Measurements from ENCODE around the gene FAM76A.
"Not testable (repeated sequence)": the region's sequence is repeated elsewhere in the genome, so short reads cannot be mapped to it uniquely, and the experiment has no call there.

FAM76A gene

DNA sequence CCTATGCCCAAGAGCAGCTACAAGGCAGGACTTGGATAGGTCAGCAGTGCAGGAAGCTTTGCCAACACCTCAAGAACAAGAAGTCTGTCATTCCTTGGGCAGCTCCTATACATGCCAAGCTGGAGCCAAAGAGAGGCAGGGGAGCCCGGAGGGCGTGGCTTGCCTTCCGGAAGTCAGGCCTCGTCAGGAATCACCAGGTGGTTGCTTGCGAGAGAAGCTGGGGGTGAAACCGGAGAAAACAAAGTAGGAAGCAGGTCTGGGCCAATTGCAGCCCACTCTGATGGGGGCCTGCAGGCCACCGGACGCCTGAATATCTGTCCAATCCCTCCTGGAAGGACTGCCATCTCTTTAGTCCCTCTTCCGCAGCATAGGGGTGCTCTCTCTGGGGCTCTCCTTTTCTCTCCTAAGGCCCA lies 794 bp upstream of the FAM76A start:
- no peak for DNase-seq (ENCODE audit: low spot score)

DNA sequence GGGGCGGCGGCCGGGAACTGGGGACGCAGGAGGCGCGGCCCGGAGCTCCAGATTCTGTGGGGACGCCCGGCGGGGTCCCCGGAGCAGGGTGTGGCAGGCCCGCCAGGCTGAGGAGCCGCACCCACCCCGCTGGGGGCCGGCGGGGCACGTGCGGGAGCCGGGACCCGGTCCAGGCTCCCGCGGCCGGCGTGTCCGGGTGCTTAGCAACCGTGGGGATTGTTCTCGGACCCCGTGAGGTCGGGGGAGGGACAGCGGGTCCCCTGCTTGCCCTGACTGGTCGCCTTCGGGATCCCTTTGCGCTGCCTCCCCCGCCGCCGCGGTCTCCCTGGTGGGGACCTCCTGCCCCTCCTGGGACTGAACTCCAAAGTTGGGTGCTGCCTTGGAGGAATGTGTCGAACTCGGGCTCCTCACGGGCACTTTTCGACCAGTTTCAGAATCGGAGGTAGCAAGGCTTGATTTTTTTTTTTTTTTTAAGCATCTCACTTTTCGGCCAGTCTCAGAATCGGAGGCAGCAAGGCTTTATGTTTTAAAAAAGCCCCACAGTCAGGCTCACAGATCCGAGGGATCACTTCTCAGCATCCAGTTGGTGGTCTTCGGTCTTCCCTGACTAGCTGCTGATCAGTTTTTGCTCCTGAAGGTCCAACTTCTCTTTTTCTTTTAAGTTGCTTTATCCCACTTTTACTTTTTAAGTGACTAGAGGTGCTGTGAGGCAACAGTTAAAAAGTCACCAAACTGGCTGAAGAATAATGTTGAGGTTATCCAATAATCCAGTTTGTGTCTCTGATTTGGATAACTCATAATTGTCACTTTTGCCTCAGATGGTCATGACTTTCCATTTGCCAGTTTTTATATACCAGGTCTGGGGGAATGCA lies 648 bp downstream of the FAM76A start:
- peak; percentile 56 for DNase-seq (ENCODE audit: low spot score)

- no peak for DNase-seq (ENCODE audit: low spot score)
Observed at GRCh38 chr1:27727126-27727525, 1.4 kb downstream of the FAM76A start.

- DNase-seq (ENCODE audit: low spot score) = no peak
Observed at GRCh38 chr1:27736252-27736651, 10.5 kb downstream of the FAM76A start.

GRCh38 chr1:27741121-27741520 lies 15.4 kb downstream of the FAM76A start:
- DNase-seq (ENCODE audit: low spot score) = no peak

DNA sequence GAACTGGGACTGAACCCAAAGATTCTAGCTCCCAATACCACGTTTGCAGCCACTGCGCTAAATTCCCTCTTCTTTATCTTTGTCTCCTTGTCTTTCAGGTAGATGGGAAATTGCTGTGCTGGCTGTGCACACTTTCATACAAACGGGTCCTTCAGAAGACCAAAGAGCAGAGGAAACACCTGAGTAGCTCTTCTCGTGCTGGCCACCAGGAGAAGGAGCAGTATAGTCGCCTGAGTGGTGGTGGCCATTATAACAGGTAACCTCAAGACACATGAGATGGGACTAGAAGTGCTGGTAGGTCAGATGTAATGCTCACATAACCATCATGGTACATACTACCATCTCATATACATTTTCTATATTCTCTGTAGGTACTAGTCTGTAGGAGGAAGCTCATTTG lies 18.8 kb downstream of the FAM76A start:
- DNase-seq (ENCODE audit: low spot score) = no peak

GRCh38 chr1:27745466-27745865 lies 19.7 kb downstream of the FAM76A start:
- no peak for DNase-seq (ENCODE audit: low spot score)

DNA sequence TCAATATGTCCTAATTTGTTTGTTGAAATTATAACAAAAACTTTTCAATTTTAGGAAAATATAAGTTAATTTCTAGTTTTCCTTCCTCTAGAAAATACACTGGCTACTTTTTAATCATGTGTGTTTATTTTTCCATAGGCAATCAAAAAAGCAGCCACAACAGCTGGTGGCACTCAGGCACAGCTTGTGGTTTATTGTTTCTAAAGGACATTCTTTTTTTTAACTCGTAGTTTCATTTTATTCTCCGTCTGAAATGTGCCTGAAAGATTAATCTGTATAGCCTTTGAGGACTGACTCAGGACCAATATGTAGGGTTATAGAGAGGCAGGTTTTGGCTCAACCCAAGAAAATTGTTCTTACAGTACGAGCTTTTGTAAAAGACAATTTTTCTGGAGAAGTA lies 26.6 kb downstream of the FAM76A start:
- no peak for DNase-seq (ENCODE audit: low spot score)

- no peak for DNase-seq (ENCODE audit: low spot score)
Observed at GRCh38 chr1:27755286-27755685, 29.5 kb downstream of the FAM76A start.

GRCh38 chr1:27755865-27756264 lies 30.1 kb downstream of the FAM76A start:
- DNase-seq (ENCODE audit: low spot score) = no peak

- DNase-seq (ENCODE audit: low spot score) = no peak
Observed at GRCh38 chr1:27759236-27759635, 33.5 kb downstream of the FAM76A start.

- no peak for DNase-seq (ENCODE audit: low spot score)
Observed at GRCh38 chr1:27760426-27760825, 34.7 kb downstream of the FAM76A start.

GRCh38 chr1:27762033-27762432 lies 36.3 kb downstream of the FAM76A start:
- no peak for DNase-seq (ENCODE audit: low spot score)

GRCh38 chr1:27763358-27763757 lies 37.6 kb downstream of the FAM76A start:
- DNase-seq (ENCODE audit: low spot score) = no peak

DNA sequence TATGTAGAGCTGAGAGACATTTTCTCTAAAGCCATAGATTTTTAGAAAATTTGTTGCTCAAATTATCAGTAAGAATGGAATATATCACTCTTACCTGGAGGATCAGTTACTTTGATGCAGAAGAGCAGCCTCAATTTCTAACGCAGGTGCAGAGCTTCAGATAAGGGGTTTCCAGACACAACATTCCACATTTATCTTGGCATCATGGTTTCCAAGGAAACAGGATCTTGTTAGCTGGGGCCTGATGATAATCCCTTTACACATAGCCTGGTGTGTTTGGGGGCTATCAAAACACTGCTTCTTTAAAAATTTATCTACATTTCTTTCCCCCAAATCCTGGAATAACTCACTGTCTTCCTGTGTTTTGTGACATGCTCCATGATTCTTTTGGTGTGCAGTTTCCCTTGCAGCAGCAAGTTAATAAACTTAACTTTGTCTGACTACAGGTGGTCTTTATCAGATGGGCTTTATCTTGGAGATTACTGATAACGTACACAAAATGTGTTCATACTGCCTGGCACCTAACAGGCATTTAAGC lies 44.6 kb downstream of the FAM76A start:
- no peak for DNase-seq (ENCODE audit: low spot score)

- no peak for DNase-seq (ENCODE audit: low spot score)
Observed at GRCh38 chr1:27772036-27772931, 46.5 kb downstream of the FAM76A start.

- DNase-seq (ENCODE audit: low spot score) = peak; percentile 87
Observed at GRCh38 chr1:27772932-27773825, 47.4 kb downstream of the FAM76A start, which contains the start of gene STX12. STX12 (plus strand) TSS chr1:27773219; CDS start chr1:27773308, 89 bp downstream.

- no peak for DNase-seq (ENCODE audit: low spot score)
Observed at GRCh38 chr1:27773826-27774445, 48.2 kb downstream of the FAM76A start.

GRCh38 chr1:27774654-27775053 lies 48.9 kb downstream of the FAM76A start:
- no peak for DNase-seq (ENCODE audit: low spot score)

- not testable (repeated sequence) for DNase-seq (ENCODE audit: low spot score)
Observed at GRCh38 chr1:27775336-27775735, 49.6 kb downstream of the FAM76A start.

GRCh38 chr1:27776276-27776675 lies 50.5 kb downstream of the FAM76A start:
- DNase-seq (ENCODE audit: low spot score) = not testable (repeated sequence)

Measured in HuH-7.5 (cell line).